Measurements from ENCODE around the gene FBXO38.

The FBXO38 gene

GRCh38 chr5:148383564-148384379 lies at the start of gene FBXO38:
FBXO38 (plus strand) TSS chr5:148383958; CDS start chr5:148394777, 10,819 bp downstream.
- DNase-seq, result peak; percentile 96

- DNase-seq, result no peak
Observed at GRCh38 chr5:148335259-148335658, 48.5 kb upstream of the FBXO38 start, which contains the start of gene SPINK9. SPINK9 (plus strand) TSS chr5:148335559; CDS start chr5:148335614, 55 bp downstream.

- peak; percentile 55 for DNase-seq
Observed at GRCh38 chr5:148336704-148337435, 46.9 kb upstream of the FBXO38 start.

- DNase-seq, result no peak
Observed at GRCh38 chr5:148342371-148343045, 41.2 kb upstream of the FBXO38 start.

- DNase-seq, result no peak
Observed at GRCh38 chr5:148343046-148343407, 40.7 kb upstream of the FBXO38 start.

- DNase-seq, result no peak
Observed at GRCh38 chr5:148343603-148344487, 39.9 kb upstream of the FBXO38 start.

- no peak for DNase-seq
Observed at GRCh38 chr5:148347706-148348105, 36.1 kb upstream of the FBXO38 start.

GRCh38 chr5:148352696-148353095 lies 31.1 kb upstream of the FBXO38 start:
- no peak for DNase-seq

GRCh38 chr5:148353634-148354033 lies 30.1 kb upstream of the FBXO38 start:
- DNase-seq, result no peak

- DNase-seq, result no peak
Observed at GRCh38 chr5:148364343-148364742, 19.4 kb upstream of the FBXO38 start.

GRCh38 chr5:148368299-148368698 lies 15.5 kb upstream of the FBXO38 start:
- DNase-seq, result no peak

- DNase-seq, result no peak
Observed at GRCh38 chr5:148372166-148372725, 11.5 kb upstream of the FBXO38 start.

GRCh38 chr5:148372893-148373292 lies 10.9 kb upstream of the FBXO38 start:
- no peak for DNase-seq

GRCh38 chr5:148374690-148375360 lies 8.9 kb upstream of the FBXO38 start:
- DNase-seq, result peak; percentile 63

GRCh38 chr5:148376198-148376597 lies 7.6 kb upstream of the FBXO38 start:
- DNase-seq, result no peak

GRCh38 chr5:148378670-148379069 lies 5.1 kb upstream of the FBXO38 start:
- DNase-seq, result no peak

- no peak for DNase-seq
Observed at GRCh38 chr5:148379340-148379739, 4.4 kb upstream of the FBXO38 start.

GRCh38 chr5:148381906-148382305 lies 1.9 kb upstream of the FBXO38 start:
- no peak for DNase-seq

GRCh38 chr5:148382961-148383360 lies 797 bp upstream of the FBXO38 start:
- no peak for DNase-seq

GRCh38 chr5:148384380-148384737 lies 601 bp downstream of the FBXO38 start:
- DNase-seq, result peak; percentile 8

GRCh38 chr5:148385094-148385493 lies 1.3 kb downstream of the FBXO38 start:
- no peak for DNase-seq

- no peak for DNase-seq
Observed at GRCh38 chr5:148386041-148386440, 2.3 kb downstream of the FBXO38 start.
